ENCODE data around the gene ADCY7. TPM values are rescaled to one million over a fixed set of nuclear protein-coding genes. Genes with fewer than 3 reads are reported as not detected.
A peak's percentile ranks its signal among the peaks of the same experiment; 100 is the strongest.

ADCY7 gene
- total and polyA plus RNA-seq, 9 of the 15 experiments (the other 6 are each of a cell fraction or from before 2014, with no cell fraction given): 2.3 to 108 (median 28.6) TPM

GRCh38 chr16:50228364-50228868, 37.9 kb upstream of the ADCY7 start:
- peak overlapping the region; percentile 67 for H3K27ac ChIP-seq (ENCODE audit: extremely low read depth, low read depth, low read length)
- BruUV-seq (replicated peaks): no TSS peak
- WGBS (ENCODE audit: insufficient coverage, low coverage, missing lambda C conversion rate): 36% methylated on average over 5 of the region's 5 CpGs
- peak; percentile 31 to 70 (median 43) for DNase-seq (ENCODE audit: extremely low read depth in 1 of 4, low spot score in 3 of 4)
- CTCF ChIA-PET (ENCODE audit: low intra/inter-chr PET ratio): no interaction called here
- H3K27me3 ChIP-seq (ENCODE audit: control insufficient read depth in 2 of 2, insufficient read depth in 2 of 2, low read length in 2 of 2): no peaks in the 10 kb centered on the region
- no peaks in the 10 kb centered on the region for H3K9me1 ChIP-seq (ENCODE audit: control insufficient read depth, insufficient read depth, low read length)
- H3K4me2 ChIP-seq (ENCODE audit: insufficient read depth, low read length): no peak overlapping the region
- peaks cover 44% of the 10 kb centered on the region; the same call in 2 of the 3 replicates for H3K36me3 ChIP-seq (ENCODE audit: control insufficient read depth, insufficient read depth, low read length)
- intact Hi-C loops (cut with micrococcal nuclease): no loop called here
- H3K4me3 ChIP-seq: no peak overlapping the region
- peaks cover 8 to 14% of the 10 kb centered on the region in 2 experiments; a peak in 4 of 5 replicates for H3K4me1 ChIP-seq (replicated peaks in 1 of 2; ENCODE audit: control insufficient read depth in 2 of 2, insufficient read depth in 2 of 2, low read length in 2 of 2)
- POLR2A ChIA-PET: interaction anchor here (0.8 kb wide), 1 partner anchor 71 kb away, joined by 4 read pairs; no protein-coding TSS in a partner anchor
- H3K9ac ChIP-seq (ENCODE audit: insufficient read depth in 1 of 2, low read depth in 2 of 2, low read length in 2 of 2): no peak overlapping the region; a peak in 1 of 4 replicates
- in situ Hi-C loops (cut with MboI): no loop called here
- H2AFZ ChIP-seq (ENCODE audit: low read depth, low read length): no peak overlapping the region
- H3K9me3 ChIP-seq (replicated peaks; ENCODE audit: control insufficient read depth, insufficient read depth, low read depth, low read length): no peaks in the 10 kb centered on the region
- no peaks in the 10 kb centered on the region for H4K20me1 ChIP-seq (replicated peaks; ENCODE audit: control insufficient read depth, insufficient read depth, low read length)
- FAIRE-seq: peak; percentile 83
- ATAC-seq: peak; percentile 74
- no peaks in the 10 kb centered on the region for H3K79me2 ChIP-seq (ENCODE audit: control insufficient read depth, insufficient read depth, low read length)
- TF ChIP-seq ZNF717 (CRISPR knock-in tag; IDR thresholded peaks at IDR 0.05): no peak
- no peak for TF ChIP-seq CBX8 (IDR thresholded peaks at IDR 0.05; ENCODE audit: borderline replicate concordance, extremely low read depth, low read depth, low read length, poor library complexity, severe bottlenecking)
- TF ChIP-seq ZNF395 (CRISPR knock-in tag; IDR thresholded peaks at IDR 0.05): peak; percentile 63
- TF ChIP-seq MEF2A (IDR thresholded peaks at IDR 0.05; ENCODE audit: control insufficient read depth, low read depth, low read length): no peak
- TF ChIP-seq ILK (tag; IDR thresholded peaks at IDR 0.05; ENCODE audit: borderline replicate concordance, low read depth): no peak
- no peak for TF ChIP-seq ZNF239 (CRISPR knock-in tag; IDR thresholded peaks at IDR 0.05)
- TF ChIP-seq ZBTB5 (IDR thresholded peaks at IDR 0.05): no peak
- TF ChIP-seq RNF2 (IDR thresholded peaks at IDR 0.05): no peak
- no peak; the same call in 1 of the 2 replicates for TF ChIP-seq SMARCE1 (IDR thresholded peaks at IDR 0.05)
- TF ChIP-seq CREB5 (CRISPR knock-in tag; IDR thresholded peaks at IDR 0.05): no peak
- TF ChIP-seq ZNF436 (CRISPR knock-in tag; IDR thresholded peaks at IDR 0.05): no peak
- TF ChIP-seq CBX1 (IDR thresholded peaks at IDR 0.05; ENCODE audit: low read depth): no peak
- TF ChIP-seq ZNF23 (CRISPR knock-in tag; IDR thresholded peaks at IDR 0.05): no peak
- no peak for TF ChIP-seq ZNF431 (CRISPR knock-in tag; IDR thresholded peaks at IDR 0.05)
- TF ChIP-seq TCF15 (CRISPR knock-in tag; IDR thresholded peaks at IDR 0.05): no peak
- no peak for TF ChIP-seq RFX5 (IDR thresholded peaks at IDR 0.05; ENCODE audit: low read depth, low read length)
- no peak for TF ChIP-seq HDAC1 (IDR thresholded peaks at IDR 0.05)
- no peak for TF ChIP-seq SOX6 (IDR thresholded peaks at IDR 0.05)
- no peak for TF ChIP-seq SMAD1 (IDR thresholded peaks at IDR 0.05; ENCODE audit: low read depth, low read length, partially characterized antibody)
- no peak for TF ChIP-seq MTA2 (IDR thresholded peaks at IDR 0.05; ENCODE audit: low read depth)
